Skeletal muscle cell (primary cell): ENCODE results near the gene RIMBP3C.
A peak's percentile ranks its signal among the peaks of the same experiment; 100 is the strongest.
"Not testable (repeated sequence)": the region's sequence is repeated elsewhere in the genome, so short reads cannot be mapped to it uniquely, and the experiment has no call there.

ENCODE experiments used
- DNase-seq: peaks from one replicate; pipeline ENCODE4 v3.0.0-alpha.2; 2010; ENCODE audit warnings: low read depth
- H3K4me3 ChIP-seq: 2 replicates; pipeline ENCODE4 v1.5.1; 2011; ENCODE audit warnings: low read depth, mild to moderate bottlenecking, control low read depth, low read length, moderate library complexity

Gene RIMBP3C

GRCh38 chr22:21580623-21581007, 29.4 kb upstream of the RIMBP3C start:
- not testable (repeated sequence) for DNase-seq

GRCh38 chr22:21579474-21579851, 28.2 kb upstream of the RIMBP3C start:
- no peak for DNase-seq
- no peak overlapping the region for H3K4me3 ChIP-seq

More at GRCh38 chr22:21580623-21581007, 29.4 kb upstream of the RIMBP3C start:
- not testable (repeated sequence) for H3K4me3 ChIP-seq

GRCh38 chr22:21573750-21574494, 22.7 kb upstream of the RIMBP3C start:
- DNase-seq, result no peak
- no peak overlapping the region for H3K4me3 ChIP-seq

GRCh38 chr22:21573293-21573734, 22.1 kb upstream of the RIMBP3C start:
- no peak overlapping the region for H3K4me3 ChIP-seq
- no peak for DNase-seq

- H3K4me3 ChIP-seq, result no peak overlapping the region
- DNase-seq, result no peak
These were observed 20.4 kb upstream of the RIMBP3C start for GRCh38 chr22:21571679-21572078.

GRCh38 chr22:21570398-21570797, 19.1 kb upstream of the RIMBP3C start:
- no peak overlapping the region for H3K4me3 ChIP-seq

GRCh38 chr22:21569459-21570170, 18.4 kb upstream of the RIMBP3C start:
- no peak for DNase-seq
- peak overlapping the region; percentile 84 for H3K4me3 ChIP-seq

More at GRCh38 chr22:21570398-21570797, 19.1 kb upstream of the RIMBP3C start:
- DNase-seq, result no peak

- H3K4me3 ChIP-seq, result peak overlapping the region; percentile 84
These were observed 17.8 kb upstream of the RIMBP3C start for GRCh38 chr22:21569076-21569427.

GRCh38 chr22:21568347-21569075, 17.2 kb upstream of the RIMBP3C start:
- H3K4me3 ChIP-seq, result peak overlapping the region; percentile 84
- no peak for DNase-seq

More at GRCh38 chr22:21569076-21569427, 17.8 kb upstream of the RIMBP3C start:
- DNase-seq, result not testable (repeated sequence)

- H3K4me3 ChIP-seq, result peak within 1 kb of the TSS; percentile 84
- DNase-seq, result peak; percentile 29
These were observed 16.4 kb upstream of the RIMBP3C start, which contains the start of gene UBE2L3 for GRCh38 chr22:21567456-21568346. Gene UBE2L3, plus strand, starts transcription at chr22:21567714. Its CDS starts 31 bp downstream, at chr22:21567745.

- no peak for DNase-seq
- no peak overlapping the region for H3K4me3 ChIP-seq
These were observed 13.2 kb upstream of the RIMBP3C start for GRCh38 chr22:21564411-21564810.

GRCh38 chr22:21563912-21564311, 12.7 kb upstream of the RIMBP3C start:
- DNase-seq, result no peak
- no peak overlapping the region for H3K4me3 ChIP-seq

GRCh38 chr22:21560657-21561056, 9.4 kb upstream of the RIMBP3C start:
- DNase-seq, H3K4me3 ChIP-seq: not testable (repeated sequence)

GRCh38 chr22:21559345-21560125, 8.3 kb upstream of the RIMBP3C start:
- not testable (repeated sequence) for DNase-seq, H3K4me3 ChIP-seq

GRCh38 chr22:21550678-21551047, 598 bp downstream of the RIMBP3C start:
- DNase-seq, H3K4me3 ChIP-seq: not testable (repeated sequence)

GRCh38 chr22:21550008-21550677, 1.1 kb downstream of the RIMBP3C start:
- H3K4me3 ChIP-seq, DNase-seq: not testable (repeated sequence)

GRCh38 chr22:21549558-21549957, 1.7 kb downstream of the RIMBP3C start:
- not testable (repeated sequence) for H3K4me3 ChIP-seq, DNase-seq
